ENCODE measurements around the gene DCAF8L2.

DNA sequence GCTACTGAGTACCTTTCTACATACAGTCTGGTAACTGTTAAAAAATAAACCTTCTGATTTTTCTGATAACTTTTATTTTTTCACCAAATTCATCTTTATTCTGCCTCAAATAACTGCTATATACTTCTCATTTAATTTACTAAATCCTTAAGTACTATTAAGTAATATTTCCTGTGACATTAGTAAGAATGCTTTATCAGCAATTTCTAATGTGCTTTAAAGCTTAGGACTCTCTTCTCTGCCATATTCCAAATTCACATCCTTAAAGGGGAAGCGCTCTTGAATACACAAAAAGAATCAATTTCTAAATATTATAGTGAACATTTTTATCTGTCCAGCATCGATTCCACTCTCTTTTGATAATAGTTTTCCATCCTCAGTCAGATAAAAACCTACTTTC, 81.1 kb downstream of the DCAF8L2 start:
- TF ChIP-seq, protein P1, sequence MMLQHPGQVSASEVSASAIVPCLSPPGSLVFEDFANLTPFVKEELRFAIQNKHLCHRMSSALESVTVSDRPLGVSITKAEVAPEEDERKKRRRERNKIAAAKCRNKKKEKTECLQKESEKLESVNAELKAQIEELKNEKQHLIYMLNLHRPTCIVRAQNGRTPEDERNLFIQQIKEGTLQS (IDR thresholded peaks at IDR 0.05; ENCODE audit: borderline replicate concordance, extremely low read depth, low read depth, low read length) = no peak
- TF ChIP-seq, protein P2, sequence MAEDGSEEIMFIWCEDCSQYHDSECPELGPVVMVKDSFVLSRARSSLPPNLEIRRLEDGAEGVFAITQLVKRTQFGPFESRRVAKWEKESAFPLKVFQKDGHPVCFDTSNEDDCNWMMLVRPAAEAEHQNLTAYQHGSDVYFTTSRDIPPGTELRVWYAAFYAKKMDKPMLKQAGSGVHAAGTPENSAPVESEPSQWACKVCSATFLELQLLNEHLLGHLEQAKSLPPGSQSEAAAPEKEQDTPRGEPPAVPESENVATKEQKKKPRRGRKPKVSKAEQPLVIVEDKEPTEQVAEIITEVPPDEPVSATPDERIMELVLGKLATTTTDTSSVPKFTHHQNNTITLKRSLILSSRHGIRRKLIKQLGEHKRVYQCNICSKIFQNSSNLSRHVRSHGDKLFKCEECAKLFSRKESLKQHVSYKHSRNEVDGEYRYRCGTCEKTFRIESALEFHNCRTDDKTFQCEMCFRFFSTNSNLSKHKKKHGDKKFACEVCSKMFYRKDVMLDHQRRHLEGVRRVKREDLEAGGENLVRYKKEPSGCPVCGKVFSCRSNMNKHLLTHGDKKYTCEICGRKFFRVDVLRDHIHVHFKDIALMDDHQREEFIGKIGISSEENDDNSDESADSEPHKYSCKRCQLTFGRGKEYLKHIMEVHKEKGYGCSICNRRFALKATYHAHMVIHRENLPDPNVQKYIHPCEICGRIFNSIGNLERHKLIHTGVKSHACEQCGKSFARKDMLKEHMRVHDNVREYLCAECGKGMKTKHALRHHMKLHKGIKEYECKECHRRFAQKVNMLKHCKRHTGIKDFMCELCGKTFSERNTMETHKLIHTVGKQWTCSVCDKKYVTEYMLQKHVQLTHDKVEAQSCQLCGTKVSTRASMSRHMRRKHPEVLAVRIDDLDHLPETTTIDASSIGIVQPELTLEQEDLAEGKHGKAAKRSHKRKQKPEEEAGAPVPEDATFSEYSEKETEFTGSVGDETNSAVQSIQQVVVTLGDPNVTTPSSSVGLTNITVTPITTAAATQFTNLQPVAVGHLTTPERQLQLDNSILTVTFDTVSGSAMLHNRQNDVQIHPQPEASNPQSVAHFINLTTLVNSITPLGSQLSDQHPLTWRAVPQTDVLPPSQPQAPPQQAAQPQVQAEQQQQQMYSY (CRISPR knock-in tag; IDR thresholded peaks at IDR 0.05) = no peak
- TF ChIP-seq ZSCAN29 (IDR thresholded peaks at IDR 0.05) (no peak), SMAD1 (IDR thresholded peaks at IDR 0.05; ENCODE audit: low read depth, partially characterized antibody) (no peak), JUND (IDR thresholded peaks at IDR 0.05; ENCODE audit: low read depth, low read length) (no peak), NR2C2 (IDR thresholded peaks at IDR 0.05; ENCODE audit: borderline replicate concordance, control insufficient read depth, insufficient read length, low read depth) (no peak), NRF1 (conservative IDR thresholded peaks at IDR 0.05; ENCODE audit: low read depth, low read length) (no peak), POLR2A (IDR thresholded peaks at IDR 0.05; ENCODE audit: low read depth, low read length) (no peak), SIN3A (IDR thresholded peaks at IDR 0.05; ENCODE audit: low read depth, low read length) (no peak)
- TF ChIP-seq, protein P3, sequence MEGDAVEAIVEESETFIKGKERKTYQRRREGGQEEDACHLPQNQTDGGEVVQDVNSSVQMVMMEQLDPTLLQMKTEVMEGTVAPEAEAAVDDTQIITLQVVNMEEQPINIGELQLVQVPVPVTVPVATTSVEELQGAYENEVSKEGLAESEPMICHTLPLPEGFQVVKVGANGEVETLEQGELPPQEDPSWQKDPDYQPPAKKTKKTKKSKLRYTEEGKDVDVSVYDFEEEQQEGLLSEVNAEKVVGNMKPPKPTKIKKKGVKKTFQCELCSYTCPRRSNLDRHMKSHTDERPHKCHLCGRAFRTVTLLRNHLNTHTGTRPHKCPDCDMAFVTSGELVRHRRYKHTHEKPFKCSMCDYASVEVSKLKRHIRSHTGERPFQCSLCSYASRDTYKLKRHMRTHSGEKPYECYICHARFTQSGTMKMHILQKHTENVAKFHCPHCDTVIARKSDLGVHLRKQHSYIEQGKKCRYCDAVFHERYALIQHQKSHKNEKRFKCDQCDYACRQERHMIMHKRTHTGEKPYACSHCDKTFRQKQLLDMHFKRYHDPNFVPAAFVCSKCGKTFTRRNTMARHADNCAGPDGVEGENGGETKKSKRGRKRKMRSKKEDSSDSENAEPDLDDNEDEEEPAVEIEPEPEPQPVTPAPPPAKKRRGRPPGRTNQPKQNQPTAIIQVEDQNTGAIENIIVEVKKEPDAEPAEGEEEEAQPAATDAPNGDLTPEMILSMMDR (IDR thresholded peaks at IDR 0.05 in 2 of 3, conservative IDR thresholded peaks at IDR 0.05 in 1 of 3; ENCODE audit: control insufficient read depth in 2 of 3, extremely low read depth in 1 of 3, insufficient read depth in 1 of 3, low read depth in 3 of 3, low read length in 3 of 3) = no peak

Measured in GM12878 (cell line).